Liver (tissue), 9 donors: ENCODE measurements around the gene PIP5KL1. TPM values are rescaled to one million over a fixed set of nuclear protein-coding genes. Genes with fewer than 3 reads are reported as not detected.

Source experiments
- DNase-seq: peaks from one replicate; pipeline ENCODE4 v3.0.0-alpha.2; 2017; ENCODE audit warnings: low spot score
- H3K27ac ChIP-seq, 2 donors: one replicate each; pipeline ENCODE4 v1.7.0; 2013; ENCODE audit warnings: inconsistent platforms in 2 of 2, low read length in 2 of 2, control low read depth in 1 of 2, low read depth in 1 of 2, mild to moderate bottlenecking in 1 of 2
- H3K27me3 ChIP-seq, 4 donors: one replicate each; pipeline versions ENCODE4 v1.6.1 to v1.7.0; 2013; ENCODE audit warnings: low read length in 3 of 4, inconsistent platforms in 1 of 4, mild to moderate bottlenecking in 1 of 4, moderate library complexity in 1 of 4; ENCODE audit not compliant: control insufficient read depth in 4 of 4, insufficient read depth in 4 of 4
- H3K36me3 ChIP-seq, 4 donors: one replicate each; pipeline versions ENCODE4 v1.6.1 to v1.7.0; 2013; ENCODE audit warnings: low read length in 3 of 4, mild to moderate bottlenecking in 3 of 4, low read depth in 1 of 4, moderate library complexity in 1 of 4; ENCODE audit not compliant: control insufficient read depth in 4 of 4, insufficient read depth in 3 of 4
- H3K4me1 ChIP-seq, 4 donors: one replicate each; pipeline versions ENCODE4 v1.6.1 to v1.7.0; 2013; ENCODE audit warnings: low read length in 3 of 4, mild to moderate bottlenecking in 3 of 4, moderate library complexity in 1 of 4; ENCODE audit not compliant: control insufficient read depth in 4 of 4, insufficient read depth in 4 of 4
- H3K4me3 ChIP-seq, 3 donors: one replicate each; pipeline versions ENCODE4 v1.6.1 to v1.7.0; 2013; ENCODE audit warnings: low read length in 3 of 3, control low read depth in 1 of 3, low read depth in 1 of 3, mild to moderate bottlenecking in 1 of 3
- H3K9ac ChIP-seq, 2 donors: one replicate each; pipeline ENCODE4 v1.7.0; 2013; ENCODE audit warnings: low read length in 2 of 2, mild to moderate bottlenecking in 2 of 2, moderate library complexity in 2 of 2, control low read depth in 1 of 2, low read depth in 1 of 2
- H3K9me3 ChIP-seq, 4 donors: one replicate each; pipeline versions ENCODE4 v1.6.1 to v1.7.0; 2013; ENCODE audit warnings: low read length in 3 of 4; ENCODE audit not compliant: control insufficient read depth in 4 of 4
- ATF3 ChIP-seq: IDR thresholded peaks from 2 replicates; pipeline ENCODE4 v1.6.1; 2016; ENCODE audit warnings: antibody characterized with exemption
- CTCF ChIP-seq: fragments of 150-350 bp; IDR thresholded peaks from 2 replicates; pipeline ENCODE4 v1.5.1; 2017; ENCODE audit warnings: improper control_type of control experiment, low read depth, low read length; ENCODE audit not compliant: missing input control
- EGR1 ChIP-seq, 2 donors: IDR thresholded peaks; 2 replicates each; pipeline ENCODE4 v1.6.1; 2016 to 2018; ENCODE audit warnings: antibody characterized with exemption in 2 of 2, low read depth in 2 of 2
- HNF4A ChIP-seq, 2 donors: conservative IDR thresholded peaks; 2 replicates each; pipeline ENCODE4 v1.6.1; 2016; ENCODE audit warnings: antibody characterized with exemption in 2 of 2, mild to moderate bottlenecking in 2 of 2
- HNF4G ChIP-seq: IDR thresholded peaks from 2 replicates; pipeline ENCODE4 v1.6.1; 2016; ENCODE audit warnings: antibody characterized with exemption
- JUND ChIP-seq, 2 donors: IDR thresholded peaks; 2 replicates each; pipeline ENCODE4 v1.6.1; 2016; ENCODE audit warnings: antibody characterized with exemption in 2 of 2
- MAX ChIP-seq: IDR thresholded peaks from 2 replicates; pipeline ENCODE4 v1.6.1; 2016; ENCODE audit warnings: antibody characterized with exemption
- NR2F2 ChIP-seq: IDR thresholded peaks from 2 replicates; pipeline ENCODE4 v1.6.1; 2016; ENCODE audit warnings: antibody characterized with exemption
- RAD21 ChIP-seq, 2 donors: IDR thresholded peaks; 2 replicates each; pipeline ENCODE4 v1.6.1; 2016; ENCODE audit warnings: antibody characterized with exemption in 2 of 2, mild to moderate bottlenecking in 2 of 2
- REST ChIP-seq: IDR thresholded peaks from 2 replicates; pipeline ENCODE4 v1.6.1; 2016; ENCODE audit warnings: antibody characterized with exemption, mild to moderate bottlenecking
- RXRA ChIP-seq, 2 donors: IDR thresholded peaks; 2 replicates each; pipeline ENCODE4 v1.6.1; 2017 to 2018; ENCODE audit warnings: antibody characterized with exemption in 2 of 2, mild to moderate bottlenecking in 1 of 2
- SP1 ChIP-seq: IDR thresholded peaks from 2 replicates; pipeline ENCODE4 v1.6.1; 2018; ENCODE audit warnings: antibody characterized with exemption, mild to moderate bottlenecking
- TAF1 ChIP-seq: conservative IDR thresholded peaks from 2 replicates; pipeline ENCODE4 v1.6.1; 2016; ENCODE audit warnings: antibody characterized with exemption, mild to moderate bottlenecking
- YY1 ChIP-seq: IDR thresholded peaks from 2 replicates; pipeline ENCODE4 v1.6.1; 2016; ENCODE audit warnings: antibody characterized with exemption, mild to moderate bottlenecking
- ZBTB33 ChIP-seq: IDR thresholded peaks from 2 replicates; pipeline ENCODE4 v1.6.1; 2016; ENCODE audit warnings: antibody characterized with exemption
- WGBS: extraction: QIAGEN DNeasy Blood & Tissue Kit; methylation state at CpG from one replicate; pipeline ENCODE4 v1.1.7; 2013; 5-methylcytosine and 5-hydroxymethylcytosine counted together
- polyA plus RNA-seq, 2 donors: library from polyadenylated mRNA; stranded (reverse) in 1 of 2; unstranded in 1 of 2; fragments of 200-250 nt in 1 of 2; fragments of >200 nt in 1 of 2; fragmentation: Nextera tagmentation in 1 of 2; extraction: Ambion mirVana in 1 of 2; gene quantifications; one replicate each; pipeline versions ENCODE4 v1.2.1 to v1.2.3, GENCODE V29; 2013 to 2015
- total RNA-seq, 2 donors: library from RNA; depleted of rRNA; stranded (reverse); fragments of >200 nt; gene quantifications; one replicate each; pipeline ENCODE4 v1.2.3, GENCODE V29; 2014
- donor health status: healthy.
- donor health status: healthy.
- donor health status: healthy.
- donor health status: healthy.
- donor health status: healthy.

The PIP5KL1 gene
- total RNA-seq (1 to 10 TPM in 1 of 2 donors, under 1 TPM in 1; 0.59 to 1.5 TPM), polyA plus RNA-seq (under 1 TPM; 0.06 to 0.40 TPM)

- no peak for TF ChIP-seq HNF4A (conservative IDR thresholded peaks at IDR 0.05)
- TF ChIP-seq SP1: peak; percentile 15
- TF ChIP-seq YY1: no peak
- Histone ChIP-seq H3K4me1 (peaks cover 0 to 17% (median 6%) of the 10 kb centered on the region in 4 donors), H3K9me3 (no peaks in the 10 kb centered on the region), H3K27ac (no peak within 1 kb of the TSS), H3K9ac (no peak within 1 kb of the TSS), H3K27me3 (peaks cover 0 to 7% (median 0%) of the 10 kb centered on the region in 4 donors), H3K36me3 (no peaks in the 10 kb centered on the region), H3K4me3 (peak within 1 kb of the TSS in 1 of 3 donors; percentile 41)
- WGBS: 4% methylated on average over 70 of the region's 70 CpGs
- DNase-seq: peak; percentile 86
Observed at GRCh38 chr9:127930231-127931091, at the start of gene PIP5KL1. TSS of gene PIP5KL1 (minus strand) at chr9:127930777. CDS start at chr9:127930752, 25 bp downstream.

GRCh38 chr9:127980060-127980705 is 49.6 kb upstream of the PIP5KL1 start:
- TF ChIP-seq TAF1 (no peak), JUND (IDR thresholded peaks at IDR 0.05) (no peak), EGR1 (IDR thresholded peaks at IDR 0.05; ENCODE audit: low read depth in 2 of 2) (peak; percentile 23 to 85)
- Histone ChIP-seq H3K36me3 (peaks cover 0 to 2% (median 0%) of the 10 kb centered on the region in 4 donors), H3K27me3 (no peaks in the 10 kb centered on the region), H3K9ac (peak overlapping the region; percentile 77 to 96), H3K4me3 (peak overlapping the region; percentile 65 to 91 (median 85)), H3K27ac (peak overlapping the region; percentile 79 to 95), H3K4me1 (peaks cover 16 to 49% (median 38%) of the 10 kb centered on the region in 4 donors), H3K9me3 (no peaks in the 10 kb centered on the region)
- DNase-seq: peak; percentile 67
- WGBS: under 1% methylated on average over 61 of the region's 61 CpGs

GRCh38 chr9:127979333-127980059 is 48.9 kb upstream of the PIP5KL1 start:
- H3K36me3 ChIP-seq: peaks cover 0 to 2% (median 0%) of the 10 kb centered on the region in 4 donors
- peak overlapping the region; percentile 65 to 91 (median 85) for H3K4me3 ChIP-seq
- H3K27me3 ChIP-seq: no peaks in the 10 kb centered on the region
- no peaks in the 10 kb centered on the region for H3K9me3 ChIP-seq
- H3K4me1 ChIP-seq: peaks cover 20 to 56% (median 44%) of the 10 kb centered on the region in 4 donors
- H3K27ac ChIP-seq: peak overlapping the region; percentile 79 to 95
- no peak for TF ChIP-seq ZBTB33
- TF ChIP-seq REST: peak; percentile 8
- TF ChIP-seq NR2F2: peak; percentile 25
- peak; percentile 25 for TF ChIP-seq SP1
- TF ChIP-seq HNF4A (conservative IDR thresholded peaks at IDR 0.05): peak in 1 of 2 donors; percentile 20
- no peak for TF ChIP-seq EGR1 (IDR thresholded peaks at IDR 0.05; ENCODE audit: low read depth in 2 of 2)
- peak; percentile 3 for TF ChIP-seq HNF4G
- no peak for TF ChIP-seq YY1
- TF ChIP-seq ATF3: no peak
- no peak for TF ChIP-seq RAD21 (IDR thresholded peaks at IDR 0.05)
- peak; percentile 40 for TF ChIP-seq TAF1
- peak; percentile 0 for TF ChIP-seq MAX
- peak; percentile 13 to 50 for TF ChIP-seq RXRA (IDR thresholded peaks at IDR 0.05)
- no peak for TF ChIP-seq CTCF
- H3K9ac ChIP-seq: peak overlapping the region; percentile 77 to 96
- WGBS: 2% methylated on average over 24 of the region's 24 CpGs
- peak; percentile 69 for DNase-seq
